CD4-positive, alpha-beta T cell treated with Interleukin-12 subunit alpha and Interleukin-12 subunit beta, for 1 hour (primary cell): ENCODE results near the gene CTBP2.

Source experiments
- DNase-seq: peaks from one replicate; pipeline ENCODE4 v3.0.0-alpha.2; 2020

Gene CTBP2

DNA sequence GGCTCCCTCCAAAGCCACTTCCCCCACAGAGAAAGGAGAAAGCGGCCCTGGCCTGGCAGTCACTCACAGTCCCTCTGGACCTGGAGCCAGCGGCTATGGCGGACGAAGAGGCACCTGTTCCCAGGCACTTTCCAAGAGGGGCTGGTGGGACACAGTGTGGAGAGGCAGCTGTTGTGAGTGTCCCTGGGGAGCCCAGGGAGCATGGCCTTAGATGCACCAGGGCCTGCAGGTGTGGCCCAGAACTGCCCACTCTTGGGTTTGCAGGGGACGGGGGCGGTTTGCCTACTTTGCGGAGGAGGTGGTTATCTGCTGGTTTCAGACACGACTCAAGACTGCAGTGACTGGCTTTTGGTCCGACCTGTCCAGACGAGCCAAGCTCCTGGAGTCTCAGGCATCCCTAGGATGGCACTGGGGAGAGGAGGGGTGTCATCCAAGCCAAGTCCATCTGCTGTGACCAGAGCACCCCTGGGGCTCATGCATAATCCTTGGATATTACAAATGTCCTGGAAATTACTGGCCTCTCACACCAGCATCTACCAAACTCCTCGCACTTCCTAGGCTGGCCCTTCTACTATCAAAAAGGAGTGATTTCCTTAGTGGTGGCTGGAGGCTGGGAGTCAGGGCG, 18.4 kb downstream of the CTBP2 start:
- no peak for DNase-seq

DNA sequence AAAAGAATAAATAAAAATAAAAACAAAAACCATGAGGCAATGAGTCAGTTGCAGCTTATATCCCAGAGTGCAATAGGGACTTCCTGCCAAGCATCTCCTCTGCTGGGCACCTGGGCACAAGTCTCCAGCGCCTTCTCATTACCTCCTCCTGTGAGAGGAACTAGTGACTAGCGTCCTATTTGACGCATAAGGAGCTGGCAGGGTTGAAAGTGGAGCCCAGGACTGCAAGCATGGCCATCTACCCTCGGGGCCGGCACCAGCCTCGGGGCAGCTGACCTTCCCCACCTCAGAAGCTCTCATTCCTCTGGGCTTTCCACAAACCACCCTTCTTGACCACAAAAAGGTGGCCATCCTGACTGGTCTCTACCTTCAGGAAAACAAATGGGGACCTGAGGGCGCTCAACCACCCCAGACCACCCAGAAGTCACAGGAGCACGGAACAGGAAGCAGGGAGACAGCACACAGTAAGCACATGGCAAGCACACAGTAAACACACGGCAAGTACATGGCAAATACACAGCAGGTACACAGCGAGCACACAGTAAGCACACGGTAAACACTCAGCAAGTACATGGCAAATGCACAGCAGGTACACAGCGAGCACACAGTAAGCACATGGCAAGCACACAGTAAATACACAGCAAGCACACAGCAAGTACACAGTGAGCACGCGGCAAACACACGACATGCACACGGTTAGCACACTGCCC, 19.1 kb downstream of the CTBP2 start:
- no peak for DNase-seq

DNA sequence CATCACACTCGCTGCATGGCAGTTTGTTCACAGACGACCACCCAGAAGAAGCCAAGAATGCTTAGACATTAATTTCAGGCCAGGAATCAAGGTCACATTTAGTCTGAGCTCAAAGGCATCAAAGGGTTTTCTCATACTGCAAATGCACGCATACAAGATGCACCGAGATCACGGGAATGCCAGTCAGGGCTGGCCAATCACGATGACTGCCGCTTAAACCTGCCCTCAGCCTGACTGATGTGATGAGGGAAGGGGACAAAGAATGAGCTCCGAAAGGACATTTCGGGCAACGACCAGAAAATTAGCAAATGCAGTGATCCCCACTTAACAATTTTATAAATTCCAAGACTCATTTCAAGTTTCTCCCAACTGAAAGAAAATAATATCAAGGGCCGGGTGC, 20.2 kb downstream of the CTBP2 start:
- no peak for DNase-seq

DNA sequence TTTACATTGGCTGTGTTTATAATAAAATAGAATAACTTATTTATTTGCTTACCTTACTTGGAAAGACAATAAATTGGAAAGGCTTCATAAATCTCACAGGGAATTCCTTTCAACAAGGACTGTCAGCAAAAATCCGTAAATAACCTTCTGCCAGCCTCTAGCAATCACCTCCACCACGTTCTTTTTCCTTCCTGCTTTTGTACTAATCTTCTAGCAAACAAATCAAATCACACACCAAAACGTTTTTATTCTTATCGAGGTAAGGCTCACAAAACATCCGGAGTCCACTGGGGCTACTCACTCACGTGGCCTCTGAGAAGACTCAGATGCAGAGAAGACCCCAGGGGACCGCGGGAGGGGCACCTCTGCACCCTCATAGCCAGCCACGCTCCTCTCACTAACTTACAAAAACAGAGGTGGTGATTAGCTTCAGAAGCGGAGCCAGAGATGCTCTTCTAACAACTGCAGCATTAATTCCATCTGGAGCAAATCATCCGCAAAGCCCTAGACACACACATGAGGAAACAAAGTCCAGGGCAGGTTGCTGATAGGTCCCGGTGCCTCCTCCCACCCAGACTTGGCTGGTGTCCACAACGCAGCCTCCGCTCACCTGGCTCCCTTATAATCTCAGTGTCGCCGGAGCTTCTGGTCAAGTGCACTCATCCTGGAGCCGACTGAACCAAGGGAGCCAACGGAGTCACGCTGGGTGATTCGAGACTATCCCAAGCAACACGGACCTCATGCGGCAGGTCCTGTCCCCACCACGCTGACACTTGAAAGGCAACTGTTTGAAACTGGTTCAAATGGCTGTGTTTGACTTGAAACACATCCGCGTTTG, 22.5 kb downstream of the CTBP2 start:
- DNase-seq, result no peak

DNA sequence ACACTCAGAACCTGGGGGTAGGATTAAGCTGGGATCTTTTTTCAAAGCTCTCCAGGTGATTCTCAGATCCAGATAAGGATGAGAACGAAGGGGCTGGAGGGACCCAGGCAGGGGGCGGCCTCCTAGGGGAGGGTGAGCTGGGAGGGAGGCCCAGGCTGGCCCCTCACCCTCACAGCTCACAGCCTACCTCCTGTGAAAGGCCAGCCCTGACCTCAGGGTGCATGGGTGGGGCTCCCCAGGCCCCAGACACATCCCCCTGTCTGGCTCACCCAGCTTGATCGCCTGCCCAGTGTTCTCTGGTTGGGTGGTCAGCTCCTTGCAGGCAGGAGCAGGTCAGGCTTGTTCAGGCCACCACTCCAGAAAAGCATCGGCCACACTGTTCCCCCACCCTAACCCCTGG, 24.3 kb downstream of the CTBP2 start:
- no peak for DNase-seq

DNA sequence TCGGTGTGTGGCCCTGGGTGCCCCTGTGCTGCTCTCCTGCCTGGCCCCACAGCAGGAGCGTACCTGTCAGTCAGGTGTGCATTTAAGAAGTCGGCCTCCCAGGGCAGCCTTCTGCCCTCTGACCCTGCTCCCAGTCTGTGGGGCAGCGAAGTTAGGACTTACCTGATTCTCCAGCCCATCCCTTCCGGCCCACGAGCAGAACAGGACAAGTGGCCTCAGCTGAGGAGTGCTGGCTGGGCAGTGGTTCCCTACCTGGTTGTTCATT, 24.7 kb downstream of the CTBP2 start:
- no peak for DNase-seq

DNA sequence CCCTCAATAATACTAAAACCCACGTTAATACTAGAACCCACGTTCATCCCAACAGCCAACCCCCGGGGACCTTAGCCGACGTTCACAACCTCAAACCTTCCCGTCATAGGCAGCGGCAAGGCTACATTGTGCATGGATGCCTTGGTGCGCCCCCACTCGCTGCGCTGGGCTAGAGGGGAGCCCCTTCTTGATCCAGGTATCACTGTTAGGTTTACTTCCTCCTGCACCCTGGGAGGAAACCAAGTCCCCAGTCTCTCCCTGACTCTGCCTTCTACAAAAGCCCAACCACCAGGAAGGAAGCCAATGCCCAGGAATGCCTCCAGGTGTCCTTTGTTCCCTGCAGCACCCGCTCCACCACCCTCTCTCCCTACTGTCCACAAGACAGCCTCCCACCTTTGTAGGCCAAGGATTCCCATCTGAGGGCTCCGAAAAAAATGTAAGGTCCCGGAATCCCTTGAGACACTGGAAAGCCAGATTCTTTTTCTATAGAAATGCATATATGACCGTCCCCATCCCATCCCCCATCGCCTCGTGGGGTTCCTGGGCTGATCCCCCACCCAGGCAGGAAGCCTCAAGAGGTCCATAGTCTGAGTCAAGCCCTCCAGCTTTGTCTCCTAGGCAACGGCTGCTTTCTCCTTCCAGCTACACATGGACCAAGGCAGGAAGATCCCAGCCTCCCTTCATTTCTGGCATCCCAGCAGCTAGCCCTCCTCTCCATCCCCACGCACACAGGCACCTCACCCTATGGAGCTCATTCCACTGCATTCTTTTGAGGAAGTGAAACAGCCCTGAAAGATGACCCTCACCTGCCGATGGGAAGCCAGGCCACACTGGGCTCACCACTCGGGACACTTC, 25.2 kb downstream of the CTBP2 start:
- DNase-seq, result no peak

DNA sequence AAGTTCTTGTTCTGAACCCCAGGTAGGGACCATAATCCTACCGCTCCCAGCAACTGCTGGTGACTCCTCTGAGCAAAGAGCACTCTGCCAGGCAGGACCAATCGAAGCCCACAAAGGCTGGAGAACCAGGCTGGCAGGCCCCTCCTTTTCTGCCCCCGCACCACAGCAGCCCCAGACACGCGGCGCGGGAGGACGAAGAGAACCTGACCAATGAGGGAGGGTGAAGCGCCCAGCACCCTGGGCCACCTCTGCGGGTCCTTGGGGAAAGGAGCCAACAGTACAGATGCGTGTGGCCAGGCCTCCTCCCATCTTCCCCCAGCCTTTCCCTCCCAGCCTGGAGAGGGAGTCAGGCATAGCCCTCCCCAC, 25.9 kb downstream of the CTBP2 start:
- DNase-seq, result no peak

DNA sequence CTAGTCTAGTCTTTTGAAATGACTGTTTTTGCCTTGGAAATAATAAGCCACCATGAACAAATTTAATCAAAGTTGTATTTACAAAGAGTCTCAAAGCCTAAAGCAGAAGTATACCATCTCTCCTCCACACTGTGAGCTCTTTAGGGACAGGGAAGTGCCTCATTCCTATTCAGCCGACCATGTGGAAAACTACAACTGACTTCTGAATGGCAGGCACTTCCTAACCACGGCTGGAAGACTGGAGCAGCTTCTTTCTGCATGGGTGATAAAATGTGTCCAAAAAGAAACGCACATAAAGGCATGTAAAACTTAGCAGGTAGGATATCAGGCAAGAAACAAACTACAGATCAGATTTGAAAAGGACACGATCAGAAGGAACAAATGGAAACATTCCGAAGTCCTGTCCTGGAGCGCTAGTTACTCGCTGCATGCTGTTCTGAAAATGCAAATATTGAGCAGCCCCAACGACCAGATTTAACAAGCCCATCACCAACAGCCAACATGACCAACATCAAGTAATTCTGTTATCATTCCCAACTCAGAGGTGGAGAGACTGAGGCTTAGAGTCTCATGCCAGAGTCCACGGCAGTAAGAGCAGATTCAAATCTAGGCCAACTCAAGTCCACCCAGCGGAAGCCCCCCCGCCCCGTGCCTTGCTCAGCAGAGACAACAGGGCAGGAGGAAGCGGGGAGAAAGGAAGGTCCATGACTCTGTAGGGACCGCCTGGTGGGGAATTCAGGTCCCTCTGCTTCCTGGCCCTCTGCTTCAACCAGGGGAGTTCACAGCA, 26.5 kb downstream of the CTBP2 start:
- no peak for DNase-seq

DNA sequence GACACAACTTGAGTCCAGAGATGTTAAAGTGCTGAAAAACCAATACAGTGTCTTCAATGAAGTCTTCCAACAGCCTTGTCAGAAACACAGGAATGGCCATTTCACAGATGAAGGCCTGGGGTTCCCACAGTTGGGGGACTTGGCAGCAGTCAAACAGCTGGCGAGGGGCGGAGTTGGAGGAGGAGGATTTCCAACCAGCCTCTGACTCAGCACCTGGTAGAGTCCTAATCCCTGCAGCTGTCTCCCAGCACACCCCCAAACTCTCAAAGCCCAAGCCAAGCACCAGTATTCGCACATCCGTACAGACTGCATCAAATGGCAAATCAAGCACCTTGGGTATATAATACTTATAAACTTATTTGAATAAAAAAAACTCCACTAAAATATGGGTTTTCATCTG, 28.0 kb downstream of the CTBP2 start:
- DNase-seq, result no peak

DNA sequence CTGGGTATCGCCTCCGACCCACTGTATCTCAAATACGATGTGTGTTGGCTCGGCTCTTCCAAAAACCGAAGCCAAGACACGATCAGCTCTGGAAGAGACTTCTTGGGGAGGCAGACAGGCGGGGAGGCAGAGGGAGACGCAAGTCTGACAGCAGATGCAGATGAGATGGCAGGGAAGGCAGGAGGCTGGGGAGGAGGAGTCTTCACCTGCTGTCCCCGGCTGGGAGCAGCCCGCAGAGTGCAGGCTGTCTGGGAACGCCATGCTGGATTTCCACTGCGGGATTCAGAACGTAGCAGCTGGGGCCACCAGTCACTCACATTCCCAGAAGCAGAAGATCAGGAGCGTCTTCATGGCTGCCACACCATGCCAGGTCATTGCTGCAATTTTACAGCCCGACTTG, 29.4 kb downstream of the CTBP2 start:
- DNase-seq, result no peak

DNA sequence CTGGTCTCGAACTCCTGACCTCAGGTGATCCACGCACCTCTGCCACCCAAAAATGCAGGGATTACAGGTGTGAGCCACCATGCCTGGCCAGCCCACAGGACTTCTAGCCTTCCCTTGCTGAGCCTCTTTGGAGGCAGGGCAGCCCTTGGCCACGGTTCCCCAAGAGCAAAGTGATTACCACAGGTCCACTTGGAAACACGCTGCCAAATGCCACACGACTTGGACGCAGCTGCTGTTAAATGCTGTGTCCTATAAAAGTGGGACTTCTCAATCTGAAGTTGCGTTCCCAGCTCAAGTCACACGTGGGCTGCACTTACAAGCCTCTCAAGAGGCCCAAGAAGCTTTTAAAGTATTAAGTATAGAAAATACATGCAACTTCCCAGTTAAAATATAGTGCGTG, 30.1 kb downstream of the CTBP2 start:
- no peak for DNase-seq

DNA sequence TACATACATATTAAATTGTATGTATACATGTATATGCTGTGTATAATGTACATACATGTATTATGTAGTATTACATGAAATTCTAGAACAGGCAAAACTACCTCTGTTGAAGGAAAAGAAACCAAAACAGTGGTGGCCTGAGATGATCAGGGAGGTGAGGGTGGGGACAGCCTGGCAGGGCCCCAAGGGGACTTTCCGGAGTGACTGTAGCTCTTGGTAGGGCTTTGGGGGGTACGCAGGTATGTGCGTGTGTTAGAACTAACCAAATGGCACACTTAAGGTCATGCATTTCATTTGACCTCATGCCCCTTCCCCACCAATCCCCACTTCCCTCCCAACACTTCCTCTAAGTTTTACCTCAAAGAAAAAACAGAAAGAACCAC, 31.3 kb downstream of the CTBP2 start:
- no peak for DNase-seq

DNA sequence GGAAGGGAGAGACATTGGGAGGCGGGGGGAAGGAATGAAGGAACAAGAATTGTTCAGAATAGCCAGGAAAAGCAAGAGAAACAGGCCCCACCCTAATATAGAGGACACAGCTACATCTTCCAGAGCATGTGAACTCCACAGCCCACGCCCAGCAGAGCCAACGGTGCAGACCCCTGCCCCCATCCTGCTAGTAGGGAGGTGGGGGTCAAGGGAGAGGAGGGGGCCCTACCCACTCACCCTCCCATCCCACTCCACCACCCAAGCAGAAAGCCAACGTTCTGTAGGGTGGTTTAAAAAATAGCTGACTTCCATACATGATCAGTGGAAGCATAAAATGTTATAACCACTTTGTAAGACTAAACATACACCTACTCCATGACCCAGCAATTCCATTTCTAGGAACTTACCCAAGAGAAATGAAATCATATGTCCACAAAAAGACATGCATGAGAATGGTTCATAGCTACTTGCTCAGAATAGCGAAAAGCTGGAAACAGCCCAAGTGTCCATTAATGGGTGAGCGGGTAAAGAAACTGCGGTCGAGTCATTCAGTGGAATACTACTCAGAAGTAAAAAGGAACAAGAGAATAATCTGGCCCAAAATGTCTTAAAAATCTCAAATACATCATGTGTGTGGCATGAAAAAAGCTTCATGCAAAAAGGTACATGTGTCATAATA, 31.8 kb downstream of the CTBP2 start:
- DNase-seq, result no peak

DNA sequence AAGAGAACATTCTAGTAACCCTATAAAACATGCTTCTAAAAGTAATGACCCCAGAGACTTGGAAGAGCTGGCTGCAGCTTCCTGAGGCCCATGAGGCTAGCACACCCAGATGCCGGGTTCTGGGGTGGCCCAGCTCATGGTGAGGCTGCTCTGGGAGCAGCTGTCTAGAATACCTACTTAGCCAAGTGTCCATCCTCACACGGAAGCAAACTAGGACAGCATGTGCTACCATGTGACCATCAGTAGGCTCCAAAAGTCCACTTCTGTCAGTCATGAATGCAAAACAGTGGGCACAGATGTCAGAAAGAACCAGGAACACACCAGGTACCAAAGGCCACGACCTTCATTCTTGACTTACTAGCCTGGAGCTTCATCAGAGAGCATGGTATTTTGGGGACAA, 32.4 kb downstream of the CTBP2 start:
- no peak for DNase-seq

DNA sequence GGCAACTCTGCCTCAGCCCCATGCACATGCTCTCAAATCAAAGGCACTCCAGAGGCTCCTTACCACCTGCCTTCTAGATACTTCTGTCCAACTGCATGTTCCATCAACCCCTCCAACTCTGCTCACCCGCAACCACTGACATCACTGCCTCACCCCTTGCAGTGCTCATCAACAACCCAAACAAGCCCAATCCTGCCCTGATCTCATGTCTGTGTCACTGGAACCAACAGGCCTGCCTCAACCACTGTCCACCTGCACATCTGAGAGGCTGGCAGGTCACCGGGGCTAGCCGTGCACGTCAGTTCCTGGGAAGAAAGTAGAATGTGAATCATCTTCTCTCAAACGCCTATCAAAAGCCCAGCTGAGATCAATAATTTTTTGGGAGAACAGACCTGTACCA, 33.3 kb downstream of the CTBP2 start:
- no peak for DNase-seq

DNA sequence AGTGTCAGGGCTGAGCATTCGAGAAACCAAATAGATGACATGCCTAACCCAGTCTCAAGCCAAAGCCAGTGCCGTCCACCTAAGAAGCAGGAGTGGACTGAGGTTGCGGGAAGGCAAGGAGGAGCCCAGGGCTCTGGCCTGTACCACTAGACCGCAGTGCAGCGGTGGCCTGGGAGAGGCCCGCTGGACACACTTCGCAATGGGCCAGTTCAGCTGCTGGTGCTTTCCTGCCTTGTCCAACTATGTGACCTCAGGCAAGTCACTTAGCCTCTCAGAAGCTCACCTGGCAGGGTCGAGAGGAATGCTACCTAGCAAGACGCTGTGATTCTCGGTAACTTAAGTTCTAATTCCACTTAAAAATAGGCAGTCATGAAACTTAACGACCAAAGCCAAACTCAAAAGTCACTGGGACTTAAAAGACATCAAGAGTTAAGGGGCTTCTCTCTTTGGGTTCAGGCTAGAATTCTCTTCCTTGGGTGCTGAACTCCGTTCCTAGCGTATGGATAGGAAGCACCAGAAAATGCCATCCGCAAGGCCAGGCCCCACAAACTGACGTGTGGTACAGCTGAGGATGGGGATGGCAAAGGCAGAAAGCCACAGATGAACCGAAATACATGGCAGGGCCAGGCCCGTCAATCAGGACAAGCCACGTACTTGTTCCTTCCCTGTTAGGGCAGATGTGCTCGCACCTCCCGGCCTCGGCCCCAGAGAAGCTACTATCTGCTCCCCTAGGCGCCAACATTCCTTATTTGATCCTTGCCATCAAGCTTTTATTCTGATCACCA, 34.2 kb downstream of the CTBP2 start:
- no peak for DNase-seq

DNA sequence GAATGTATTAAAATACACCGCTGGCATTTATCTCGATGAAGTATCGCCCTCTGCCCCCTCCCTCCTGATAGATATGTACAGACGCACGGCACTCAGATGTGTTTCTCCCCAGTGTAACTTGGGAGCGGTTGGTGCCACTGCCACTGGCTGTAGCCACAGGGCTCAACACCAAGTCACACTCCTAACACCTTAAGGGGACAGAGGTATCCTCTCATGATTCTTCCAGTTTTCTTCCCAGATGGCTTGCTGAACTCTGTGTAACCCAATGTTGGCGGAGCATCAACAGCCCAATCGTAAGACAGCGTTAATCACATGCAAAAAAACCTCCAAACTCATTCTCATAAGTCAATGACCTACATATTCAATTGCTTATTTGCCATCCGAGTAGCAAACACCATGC, 35.5 kb downstream of the CTBP2 start:
- DNase-seq, result no peak

DNA sequence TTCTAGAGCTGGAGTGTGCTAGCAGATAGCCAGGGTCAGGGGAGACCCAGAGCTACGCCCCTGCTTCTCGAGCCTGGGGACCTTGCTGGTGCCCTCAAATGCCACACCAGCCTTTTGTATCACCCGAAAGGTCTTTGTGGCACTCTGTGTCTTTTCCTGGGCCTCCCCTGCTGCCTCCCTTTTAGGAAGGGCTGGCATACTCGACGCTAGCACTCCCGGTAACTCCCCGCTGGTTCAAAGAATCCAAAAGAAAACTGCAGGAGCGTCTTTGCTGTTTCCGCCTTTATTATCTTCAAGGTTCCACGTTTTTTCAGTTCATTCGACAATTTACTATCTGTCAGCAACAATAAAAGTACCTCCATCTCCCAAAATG, 36.3 kb downstream of the CTBP2 start:
- no peak for DNase-seq

DNA sequence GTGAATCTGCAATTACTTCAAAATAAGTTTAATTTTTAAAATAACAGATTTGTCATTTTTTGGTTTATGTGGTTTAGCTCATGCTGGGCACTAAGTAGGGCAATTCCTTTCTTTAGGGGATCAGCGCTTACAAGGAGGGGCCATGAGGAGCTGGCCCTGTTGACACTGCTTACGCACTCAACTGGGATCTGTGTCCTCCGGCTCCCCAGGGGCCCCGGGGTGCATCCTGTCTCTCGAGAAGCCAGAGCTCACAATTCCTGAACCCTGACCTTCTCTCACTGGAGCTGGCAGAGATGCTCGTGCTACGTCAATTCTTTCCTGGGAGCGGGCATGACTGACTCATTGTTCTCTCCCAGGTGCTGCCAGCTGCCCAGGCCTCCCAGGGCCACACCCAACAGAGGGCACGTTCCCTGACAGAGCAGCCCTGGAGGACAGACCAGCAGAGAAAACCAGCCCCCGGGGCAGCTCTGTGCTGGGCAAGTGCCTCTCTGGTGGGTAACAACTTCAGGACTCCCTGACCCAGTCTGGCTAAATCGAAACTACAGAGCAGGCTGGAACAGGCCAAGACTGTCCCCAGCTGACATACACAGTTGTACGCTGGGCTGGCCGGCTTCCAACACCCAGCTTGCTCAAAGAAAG, 36.8 kb downstream of the CTBP2 start:
- DNase-seq, result no peak

DNA sequence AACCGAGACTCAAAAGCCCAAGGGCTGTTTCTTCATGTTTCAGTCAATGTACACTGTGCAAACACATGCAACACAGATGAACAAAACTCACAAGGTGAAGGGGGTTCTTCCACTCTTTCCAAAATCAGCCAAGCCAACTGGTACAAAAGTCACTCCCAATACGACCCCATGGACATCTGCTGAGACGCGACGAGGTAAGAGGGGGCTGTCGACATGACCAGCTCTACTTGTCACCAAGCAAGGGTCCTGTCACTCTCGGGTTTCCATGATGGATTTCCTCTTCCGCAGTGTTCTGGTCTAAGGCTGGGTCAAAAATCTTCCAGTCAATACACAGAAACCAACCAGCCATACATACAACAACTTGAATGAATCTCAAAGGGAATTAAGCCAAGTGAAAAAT, 37.8 kb downstream of the CTBP2 start:
- DNase-seq, result no peak
